ENCODE results near the gene YAF2.

DNA sequence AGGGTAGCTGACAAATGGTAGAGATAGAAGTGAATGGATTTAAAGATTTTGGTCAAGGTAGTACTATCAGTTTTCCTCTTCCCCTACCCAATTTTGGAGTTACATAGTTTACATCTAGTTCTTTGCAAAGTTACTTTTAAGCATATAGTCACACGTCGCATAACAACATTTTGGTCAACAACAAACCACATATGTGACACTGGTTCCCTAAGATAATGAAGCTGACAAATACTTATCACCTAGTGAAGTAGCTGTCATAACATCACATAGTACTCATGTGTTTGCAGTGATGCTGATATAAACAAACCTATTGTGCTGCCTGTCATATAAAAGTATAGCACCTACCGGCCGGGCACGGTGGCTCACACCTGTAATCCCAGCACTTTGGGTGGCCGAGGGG, 45.4 kb downstream of the YAF2 start:
- TF ChIP-seq, protein P1, sequence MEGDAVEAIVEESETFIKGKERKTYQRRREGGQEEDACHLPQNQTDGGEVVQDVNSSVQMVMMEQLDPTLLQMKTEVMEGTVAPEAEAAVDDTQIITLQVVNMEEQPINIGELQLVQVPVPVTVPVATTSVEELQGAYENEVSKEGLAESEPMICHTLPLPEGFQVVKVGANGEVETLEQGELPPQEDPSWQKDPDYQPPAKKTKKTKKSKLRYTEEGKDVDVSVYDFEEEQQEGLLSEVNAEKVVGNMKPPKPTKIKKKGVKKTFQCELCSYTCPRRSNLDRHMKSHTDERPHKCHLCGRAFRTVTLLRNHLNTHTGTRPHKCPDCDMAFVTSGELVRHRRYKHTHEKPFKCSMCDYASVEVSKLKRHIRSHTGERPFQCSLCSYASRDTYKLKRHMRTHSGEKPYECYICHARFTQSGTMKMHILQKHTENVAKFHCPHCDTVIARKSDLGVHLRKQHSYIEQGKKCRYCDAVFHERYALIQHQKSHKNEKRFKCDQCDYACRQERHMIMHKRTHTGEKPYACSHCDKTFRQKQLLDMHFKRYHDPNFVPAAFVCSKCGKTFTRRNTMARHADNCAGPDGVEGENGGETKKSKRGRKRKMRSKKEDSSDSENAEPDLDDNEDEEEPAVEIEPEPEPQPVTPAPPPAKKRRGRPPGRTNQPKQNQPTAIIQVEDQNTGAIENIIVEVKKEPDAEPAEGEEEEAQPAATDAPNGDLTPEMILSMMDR (IDR thresholded peaks at IDR 0.05): no peak
- TF ChIP-seq, protein P2, sequence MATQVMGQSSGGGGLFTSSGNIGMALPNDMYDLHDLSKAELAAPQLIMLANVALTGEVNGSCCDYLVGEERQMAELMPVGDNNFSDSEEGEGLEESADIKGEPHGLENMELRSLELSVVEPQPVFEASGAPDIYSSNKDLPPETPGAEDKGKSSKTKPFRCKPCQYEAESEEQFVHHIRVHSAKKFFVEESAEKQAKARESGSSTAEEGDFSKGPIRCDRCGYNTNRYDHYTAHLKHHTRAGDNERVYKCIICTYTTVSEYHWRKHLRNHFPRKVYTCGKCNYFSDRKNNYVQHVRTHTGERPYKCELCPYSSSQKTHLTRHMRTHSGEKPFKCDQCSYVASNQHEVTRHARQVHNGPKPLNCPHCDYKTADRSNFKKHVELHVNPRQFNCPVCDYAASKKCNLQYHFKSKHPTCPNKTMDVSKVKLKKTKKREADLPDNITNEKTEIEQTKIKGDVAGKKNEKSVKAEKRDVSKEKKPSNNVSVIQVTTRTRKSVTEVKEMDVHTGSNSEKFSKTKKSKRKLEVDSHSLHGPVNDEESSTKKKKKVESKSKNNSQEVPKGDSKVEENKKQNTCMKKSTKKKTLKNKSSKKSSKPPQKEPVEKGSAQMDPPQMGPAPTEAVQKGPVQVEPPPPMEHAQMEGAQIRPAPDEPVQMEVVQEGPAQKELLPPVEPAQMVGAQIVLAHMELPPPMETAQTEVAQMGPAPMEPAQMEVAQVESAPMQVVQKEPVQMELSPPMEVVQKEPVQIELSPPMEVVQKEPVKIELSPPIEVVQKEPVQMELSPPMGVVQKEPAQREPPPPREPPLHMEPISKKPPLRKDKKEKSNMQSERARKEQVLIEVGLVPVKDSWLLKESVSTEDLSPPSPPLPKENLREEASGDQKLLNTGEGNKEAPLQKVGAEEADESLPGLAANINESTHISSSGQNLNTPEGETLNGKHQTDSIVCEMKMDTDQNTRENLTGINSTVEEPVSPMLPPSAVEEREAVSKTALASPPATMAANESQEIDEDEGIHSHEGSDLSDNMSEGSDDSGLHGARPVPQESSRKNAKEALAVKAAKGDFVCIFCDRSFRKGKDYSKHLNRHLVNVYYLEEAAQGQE (IDR thresholded peaks at IDR 0.05; ENCODE audit: insufficient read depth in 1 of 2, low read depth in 2 of 2, low read length in 1 of 2): no peak
- TF ChIP-seq SIN3A (IDR thresholded peaks at IDR 0.05; ENCODE audit: borderline replicate concordance, insufficient read depth, low read depth, low read length): no peak

Data from Panc1 (cell line).